HG02588 (cell line): ENCODE data around the gene EREG.
A peak's percentile ranks its signal among the peaks of the same experiment; 100 is the strongest.
"Not testable (repeated sequence)": the region's sequence is repeated elsewhere in the genome, so short reads cannot be mapped to it uniquely, and the experiment has no call there.

ENCODE experiments used
- ATAC-seq: cut with Tn5 transposase; IDR thresholded peaks from one replicate; pipeline ENCODE4 v1.9.1; 2021; ENCODE audit warnings: mild to moderate bottlenecking, moderate library complexity; ENCODE audit not compliant: unreplicated experiment

Gene EREG

GRCh38 chr4:74387790-74388189, 22.8 kb downstream of the EREG start:
- ATAC-seq = no peak

- ATAC-seq = no peak
Measured at GRCh38 chr4:74389494-74389893, 24.5 kb downstream of the EREG start.

- ATAC-seq = no peak
Measured at GRCh38 chr4:74390677-74391076, 25.7 kb downstream of the EREG start.

DNA sequence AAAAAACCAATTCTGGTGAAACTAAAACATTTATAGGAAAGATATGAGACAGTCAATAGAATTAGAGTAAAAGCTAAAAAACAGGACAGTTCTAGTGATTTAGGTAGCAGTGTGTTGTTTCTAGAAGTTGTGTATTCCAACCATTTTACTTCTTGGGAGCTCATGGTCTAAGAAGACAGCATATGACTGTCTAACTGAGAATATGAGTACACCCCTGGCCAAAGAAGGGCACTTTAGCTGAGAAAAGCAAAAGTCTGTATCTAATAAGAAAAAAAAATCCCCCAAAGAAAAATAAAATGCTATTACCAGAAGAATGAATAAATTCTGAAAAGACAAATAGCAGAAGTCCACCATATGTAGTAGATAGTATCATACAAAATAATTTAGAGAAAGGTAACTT, 26.4 kb downstream of the EREG start:
- no peak for ATAC-seq

GRCh38 chr4:74391890-74392475, 27.0 kb downstream of the EREG start:
- ATAC-seq = no peak

DNA sequence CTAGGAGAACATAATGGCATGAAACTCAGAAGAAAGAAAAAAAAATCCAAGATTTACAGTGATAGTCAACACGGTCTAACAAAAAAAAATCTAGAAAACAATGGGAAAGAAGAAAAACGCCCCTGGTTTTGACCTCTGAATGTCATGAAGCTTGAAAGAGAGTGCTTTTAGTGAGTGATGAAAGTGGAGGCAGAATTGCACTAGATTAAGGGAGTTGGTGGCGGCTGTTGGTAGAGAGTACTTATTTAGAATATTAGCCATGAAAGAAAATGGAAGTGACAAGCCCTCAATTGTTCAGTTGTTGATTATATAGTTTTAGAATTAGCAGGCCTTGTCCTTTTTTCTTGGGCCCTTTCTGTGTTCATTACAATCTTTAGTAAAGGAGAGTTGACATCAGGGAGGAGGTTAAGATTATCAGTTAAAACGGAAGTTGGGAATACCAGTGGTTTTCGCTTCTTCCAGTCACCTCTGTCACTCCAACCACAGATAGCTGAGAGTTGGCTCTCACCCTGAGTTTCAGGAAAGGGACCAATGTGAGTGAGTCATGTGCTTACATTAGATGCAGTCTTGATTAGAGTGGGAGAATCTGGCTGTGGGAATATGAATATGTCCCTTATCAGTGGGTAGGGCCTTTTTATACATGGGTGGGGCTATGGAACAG, 29.7 kb downstream of the EREG start:
- no peak for ATAC-seq

- ATAC-seq = no peak
Measured at GRCh38 chr4:74395633-74396032, 30.7 kb downstream of the EREG start.

DNA sequence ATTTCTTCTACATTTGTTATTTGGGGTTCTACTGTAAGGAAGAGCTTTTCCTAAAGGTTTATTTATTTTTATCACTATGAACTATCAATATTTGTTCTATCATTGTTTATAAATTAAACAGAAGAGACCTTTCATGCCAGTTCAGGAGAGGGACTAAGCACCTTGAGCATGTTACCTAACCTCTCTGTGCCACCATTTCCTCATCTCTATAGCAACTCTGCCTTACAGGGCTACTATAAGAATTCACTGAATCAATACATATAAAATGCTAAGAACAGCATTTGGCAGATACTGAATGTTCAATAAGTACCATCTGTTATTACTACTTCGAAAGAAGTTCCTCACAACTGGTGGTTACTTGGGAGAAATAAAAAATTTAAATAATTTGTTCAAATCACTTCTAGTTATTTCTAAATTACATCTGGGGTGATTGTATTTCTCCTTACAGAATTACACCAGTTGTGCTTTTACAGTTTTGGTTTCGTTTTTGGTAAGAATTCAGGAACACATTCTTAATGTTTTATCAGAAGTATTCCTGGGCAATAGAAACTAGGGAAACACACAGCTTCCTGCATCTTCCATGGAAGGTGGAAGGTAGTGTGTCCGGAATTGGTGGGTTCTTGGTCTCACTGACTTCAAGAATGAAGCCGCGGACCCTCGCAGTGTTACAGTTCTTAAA, 32.9 kb downstream of the EREG start:
- no peak for ATAC-seq

GRCh38 chr4:74398894-74399589, 34.1 kb downstream of the EREG start:
- not testable (repeated sequence) for ATAC-seq

- no peak for ATAC-seq
Measured at GRCh38 chr4:74400395-74400794, 35.5 kb downstream of the EREG start.

- ATAC-seq = peak; percentile 96
Measured at GRCh38 chr4:74402692-74403456, 37.9 kb downstream of the EREG start.

DNA sequence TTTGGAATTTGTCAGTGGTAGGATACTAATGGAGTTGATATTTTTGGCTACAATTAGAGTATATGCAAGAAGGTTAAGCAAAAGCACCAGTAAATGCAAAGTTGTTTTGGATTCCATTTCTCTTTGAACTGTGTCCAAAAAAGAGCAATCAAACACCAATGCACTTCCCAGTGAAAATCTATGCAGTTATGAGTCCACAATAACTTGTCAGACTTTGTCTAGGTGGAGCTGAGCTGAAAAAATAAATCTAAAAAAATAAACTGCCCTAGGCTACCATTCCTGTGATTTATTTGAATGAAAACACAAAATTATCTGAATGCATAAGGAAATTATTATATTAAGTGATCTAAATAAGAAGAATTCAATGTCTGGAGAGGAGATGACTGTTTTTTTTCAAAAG, 42.9 kb downstream of the EREG start:
- ATAC-seq = no peak

DNA sequence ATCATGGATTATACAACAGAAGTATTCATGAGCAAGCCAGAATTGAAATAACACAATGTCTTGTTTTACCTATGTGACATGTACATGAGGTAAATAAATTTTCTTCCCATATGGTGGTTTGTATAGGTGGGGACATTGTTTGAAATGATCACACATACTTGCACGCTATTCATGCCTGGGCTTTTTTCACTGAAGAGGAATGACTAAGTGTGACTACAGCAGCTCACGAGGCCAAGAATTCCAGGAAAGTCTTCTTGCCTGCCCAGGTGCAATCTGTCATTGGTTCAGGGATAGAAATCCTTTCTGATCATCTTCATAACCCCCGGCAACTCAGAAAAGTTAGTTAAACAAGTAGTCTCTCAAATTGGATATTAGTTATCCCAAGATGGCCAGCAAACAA, 43.7 kb downstream of the EREG start:
- ATAC-seq = no peak

DNA sequence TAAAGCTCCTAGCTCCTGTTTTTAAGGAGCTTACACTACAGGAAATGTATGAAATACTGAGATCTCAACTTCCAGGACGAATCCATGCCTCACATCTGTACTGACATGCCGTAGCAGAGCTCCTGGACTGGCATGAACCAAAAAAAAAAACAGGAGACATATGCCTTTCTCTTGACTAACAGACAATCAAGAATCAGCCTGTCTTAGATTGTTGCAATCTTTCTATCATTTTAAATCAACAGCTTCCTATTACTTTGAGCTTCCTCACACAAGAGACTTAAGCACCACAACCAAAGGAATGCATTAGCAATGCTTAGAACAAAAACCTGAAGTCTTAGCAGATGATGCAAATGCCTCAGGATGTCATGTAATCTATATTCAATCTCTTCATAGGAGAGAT, 45.3 kb downstream of the EREG start:
- no peak for ATAC-seq

- no peak for ATAC-seq
Measured at GRCh38 chr4:74412225-74412624, 47.3 kb downstream of the EREG start.

DNA sequence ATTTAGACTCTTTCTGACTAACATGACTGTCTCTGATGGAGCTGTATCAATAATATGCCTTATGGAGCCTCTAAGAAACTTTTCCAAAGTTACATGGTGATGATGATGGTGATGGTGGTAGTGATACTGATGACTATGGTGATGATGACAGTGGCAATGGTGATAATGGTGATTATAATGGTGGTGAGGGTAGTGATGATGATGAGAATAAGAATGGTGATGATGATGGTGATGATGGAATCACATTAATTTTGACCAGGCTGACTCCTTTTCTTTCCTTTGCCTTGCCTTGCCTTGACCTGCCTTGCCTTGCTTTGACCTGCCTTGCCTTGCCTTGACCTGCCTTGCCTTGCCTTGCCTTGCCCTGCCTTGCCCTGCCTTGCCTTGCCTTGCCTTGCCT, 48.3 kb downstream of the EREG start:
- no peak for ATAC-seq

- no peak for ATAC-seq
Measured at GRCh38 chr4:74414149-74414809, 49.3 kb downstream of the EREG start.

GRCh38 chr4:74415602-74416300, 50.8 kb downstream of the EREG start:
- ATAC-seq = no peak

- ATAC-seq = no peak
Measured at GRCh38 chr4:74418063-74418670, 53.2 kb downstream of the EREG start.

DNA sequence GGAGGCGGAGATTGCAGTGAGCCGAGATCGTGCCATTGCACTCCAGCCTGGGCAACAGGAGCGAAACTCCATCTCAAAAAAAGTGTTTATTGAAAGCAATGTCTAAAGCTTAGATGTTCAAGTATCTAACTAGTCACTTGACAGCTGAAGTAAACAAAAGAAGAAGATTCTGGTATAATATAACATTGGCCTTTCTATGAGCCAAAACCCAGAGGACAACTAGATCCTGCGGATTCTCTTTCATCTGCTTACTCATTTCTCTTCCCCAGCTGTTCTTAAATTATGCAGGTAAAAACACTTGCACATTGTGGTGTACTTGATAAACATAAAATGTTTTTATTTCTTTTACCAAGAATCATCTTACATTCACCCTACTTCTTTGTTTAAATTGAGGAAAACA, 55.9 kb downstream of the EREG start:
- no peak for ATAC-seq
